K562 (cell line): ENCODE measurements around the gene CRKL. TPM values are rescaled to one million over a fixed set of nuclear protein-coding genes. Genes with fewer than 3 reads are reported as not detected.

Source experiments
- ADNP ChIP-seq: fragments of 200-800 bp; sonication (Bioruptor generic); IDR thresholded peaks from 2 replicates; pipeline ENCODE4 v1.6.1; 2016; ENCODE audit warnings: missing genetic modification characterization, missing compliant biosample characterization
- AFF4 ChIP-seq: sonication (generic); formaldehyde crosslinking; IDR thresholded peaks from 2 replicates; pipeline ENCODE4 v1.8.0; 2023; ENCODE audit warnings: mild to moderate bottlenecking, missing genetic modification reagents
- ASH1L ChIP-seq: fragments of 450-650 bp; IDR thresholded peaks from 2 replicates; pipeline ENCODE4 v1.6.1; 2018; ENCODE audit warnings: borderline replicate concordance, mild to moderate bottlenecking, low read depth; ENCODE audit not compliant: partially characterized antibody
- CHD2 ChIP-seq: IDR thresholded peaks from 2 replicates; pipeline ENCODE4 v1.6.1; 2011; ENCODE audit warnings: low read depth, low read length
- MNT ChIP-seq, 2 experiments: fragments of 450-650 bp; conservative IDR thresholded peaks; 2 replicates each; pipeline ENCODE4 v1.6.1; 2017; ENCODE audit warnings: mild to moderate bottlenecking in 2 of 2, moderate library complexity in 2 of 2
- RUNX1 ChIP-seq: sonication (generic); IDR thresholded peaks from 2 replicates; pipeline ENCODE4 v1.6.1; 2016; ENCODE audit warnings: antibody characterized with exemption, low read depth
- SNAPC5 ChIP-seq: fragments of 250-450 bp; sonication (Bioruptor Pico); IDR thresholded peaks from 2 replicates; pipeline ENCODE4 v1.8.0; 2021; ENCODE audit warnings: moderate library complexity, mild to moderate bottlenecking, inconsistent platforms
- ZNF274 ChIP-seq: IDR thresholded peaks from 2 replicates; pipeline ENCODE4 v1.6.1; 2011; ENCODE audit warnings: low read depth, mild to moderate bottlenecking, low read length, moderate library complexity, borderline replicate concordance
- ZNF77 ChIP-seq: fragments of 250-450 bp; sonication (Bioruptor Pico); IDR thresholded peaks from 2 replicates; pipeline ENCODE4 v1.5.0; 2020
- polyA plus RNA-seq, 8 experiments: library from polyadenylated mRNA; depleted of rRNA in 4 of 8; stranded (reverse) in 5 of 8; unstranded in 3 of 8; fragments of >200 nt; fragmentation: Nextera tagmentation in 2 of 8; fragmentation: Illumina TruSeq in 1 of 8; extraction: Ambion mirVana in 2 of 8; extraction: Trizol in 1 of 8; gene quantifications; 2 replicates each; pipeline versions ENCODE4 v1.2.1 to v1.2.3, GENCODE V29; 2011 to 2014; ENCODE audit warnings: inconsistent platforms in 1 of 8, missing spikeins in 1 of 8
- total RNA-seq, 7 experiments: library from RNA; depleted of rRNA in 6 of 7; stranded (reverse); fragments of >200 nt in 6 of 7; fragmentation: Illumina TruSeq in 2 of 7; extraction: Trizol in 2 of 7; gene quantifications; 2 replicates each; pipeline versions ENCODE4 v1.2.1 to v1.2.3, GENCODE V29; 2011 to 2021; ENCODE audit warnings: low replicate concordance in 1 of 7

The CRKL gene
- total and polyA plus RNA-seq, 9 of the 15 experiments (the other 6 are each of a cell fraction or from before 2014, with no cell fraction given), result 100 to 263 (median 124) TPM

GRCh38 chr22:20998411-20999336 lies 81.5 kb downstream of the CRKL start (continued):
- TF ChIP-seq AFF4 (CRISPR knock-in tag), result no peak
- no peak for TF ChIP-seq SNAPC5
- no peak for TF ChIP-seq ZNF274
- no peak for TF ChIP-seq ZNF77 (CRISPR knock-in tag)
- no peak for TF ChIP-seq ASH1L
- peak; percentile 14; the same call in 1 of the 2 replicates for TF ChIP-seq CHD2
- TF ChIP-seq ADNP (tag), result no peak
- TF ChIP-seq MNT (conservative IDR thresholded peaks at IDR 0.05), result no peak
- no peak for TF ChIP-seq RUNX1
